IPS-NIHi11 (cell line): ENCODE results near the gene ADGRL3.
A peak's percentile ranks its signal among the peaks of the same experiment; 100 is the strongest.

ENCODE experiments used
- DNase-seq: peaks from one replicate; pipeline ENCODE4 v3.0.0; 2012; ENCODE audit warnings: mixed read lengths, low spot score

The ADGRL3 gene

GRCh38 chr4:61553557-61554125 is 353.5 kb downstream of the ADGRL3 start:
- no peak for DNase-seq

- DNase-seq: no peak
Measured at GRCh38 chr4:61555789-61556188, 355.7 kb downstream of the ADGRL3 start.

- no peak for DNase-seq
Measured at GRCh38 chr4:61556277-61556676, 356.2 kb downstream of the ADGRL3 start.

- DNase-seq: no peak
Measured at GRCh38 chr4:61559396-61559795, 359.3 kb downstream of the ADGRL3 start.

GRCh38 chr4:61561028-61561427 is 360.9 kb downstream of the ADGRL3 start:
- DNase-seq: no peak

- no peak for DNase-seq
Measured at GRCh38 chr4:61571761-61572559, 371.8 kb downstream of the ADGRL3 start.

GRCh38 chr4:61575796-61576195 is 375.7 kb downstream of the ADGRL3 start:
- DNase-seq: no peak

- DNase-seq: no peak
Measured at GRCh38 chr4:61579786-61580185, 379.7 kb downstream of the ADGRL3 start.

GRCh38 chr4:61580721-61581377 is 380.7 kb downstream of the ADGRL3 start:
- no peak for DNase-seq

GRCh38 chr4:61583696-61584095 is 383.6 kb downstream of the ADGRL3 start:
- no peak for DNase-seq

- no peak for DNase-seq
Measured at GRCh38 chr4:61588621-61589402, 388.7 kb downstream of the ADGRL3 start.

GRCh38 chr4:61590881-61591280 is 390.8 kb downstream of the ADGRL3 start:
- DNase-seq: no peak

GRCh38 chr4:61596606-61597340 is 396.6 kb downstream of the ADGRL3 start:
- DNase-seq: no peak

- DNase-seq: no peak
Measured at GRCh38 chr4:61603086-61603485, 403.0 kb downstream of the ADGRL3 start.

GRCh38 chr4:61604054-61604453 is 403.9 kb downstream of the ADGRL3 start:
- no peak for DNase-seq

- no peak for DNase-seq
Measured at GRCh38 chr4:61605984-61606383, 405.9 kb downstream of the ADGRL3 start.

- no peak for DNase-seq
Measured at GRCh38 chr4:61614231-61614630, 414.1 kb downstream of the ADGRL3 start.

- DNase-seq: peak; percentile 18
Measured at GRCh38 chr4:61619528-61619927, 419.4 kb downstream of the ADGRL3 start.

GRCh38 chr4:61628282-61628681 is 428.2 kb downstream of the ADGRL3 start:
- no peak for DNase-seq

GRCh38 chr4:61628727-61629126 is 428.6 kb downstream of the ADGRL3 start:
- no peak for DNase-seq

- no peak for DNase-seq
Measured at GRCh38 chr4:61630548-61630947, 430.4 kb downstream of the ADGRL3 start.

GRCh38 chr4:61638591-61638990 is 438.5 kb downstream of the ADGRL3 start:
- no peak for DNase-seq
